IPS-18a (cell line): Measurements from ENCODE around the gene WIZ.

Source experiments
- H3K27ac ChIP-seq: one replicate; pipeline ENCODE4 v1.5.1; 2013; ENCODE audit warnings: low read length
- H3K27me3 ChIP-seq: one replicate; pipeline ENCODE4 v1.6.1; 2013; ENCODE audit warnings: mild to moderate bottlenecking, low read length; ENCODE audit not compliant: control insufficient read depth, insufficient read depth
- H3K36me3 ChIP-seq: one replicate; pipeline ENCODE4 v1.6.1; 2013; ENCODE audit warnings: low read depth, low read length; ENCODE audit not compliant: control insufficient read depth
- H3K4me1 ChIP-seq: one replicate; pipeline ENCODE4 v1.6.1; 2013; ENCODE audit warnings: low read depth, low read length; ENCODE audit not compliant: control insufficient read depth
- H3K4me3 ChIP-seq: one replicate; pipeline ENCODE4 v1.5.1; 2013; ENCODE audit warnings: low read length
- H3K9ac ChIP-seq: one replicate; pipeline ENCODE4 v1.6.1; 2013; ENCODE audit warnings: mild to moderate bottlenecking, low read length, moderate library complexity
- H3K9me3 ChIP-seq: one replicate; pipeline ENCODE4 v1.6.1; 2013; ENCODE audit warnings: low read depth, low read length; ENCODE audit not compliant: control insufficient read depth

Gene WIZ

GRCh38 chr19:15439078-15439799, 10.5 kb downstream of the WIZ start:
- no peaks in the 10 kb centered on the region for H3K9me3 ChIP-seq
- H3K27ac ChIP-seq: no peak overlapping the region
- no peaks in the 10 kb centered on the region for H3K36me3 ChIP-seq
- H3K4me1 ChIP-seq: no peaks in the 10 kb centered on the region
- H3K4me3 ChIP-seq: no peak overlapping the region
- H3K27me3 ChIP-seq: no peaks in the 10 kb centered on the region
- no peak overlapping the region for H3K9ac ChIP-seq

GRCh38 chr19:15438577-15438976, 11.2 kb downstream of the WIZ start:
- H3K4me1 ChIP-seq: peaks cover under 1% of the 10 kb centered on the region
- no peaks in the 10 kb centered on the region for H3K9me3 ChIP-seq
- no peak overlapping the region for H3K27ac ChIP-seq
- H3K4me3 ChIP-seq: no peak overlapping the region
- H3K27me3 ChIP-seq: no peaks in the 10 kb centered on the region
- H3K36me3 ChIP-seq: no peaks in the 10 kb centered on the region
- no peak overlapping the region for H3K9ac ChIP-seq

- no peak overlapping the region for H3K9ac ChIP-seq
- H3K4me1 ChIP-seq: peaks cover 3% of the 10 kb centered on the region
- no peaks in the 10 kb centered on the region for H3K36me3 ChIP-seq
- no peaks in the 10 kb centered on the region for H3K9me3 ChIP-seq
- no peaks in the 10 kb centered on the region for H3K27me3 ChIP-seq
- H3K4me3 ChIP-seq: no peak overlapping the region
- no peak overlapping the region for H3K27ac ChIP-seq
Measured at GRCh38 chr19:15438124-15438496, 11.6 kb downstream of the WIZ start.

- H3K4me1 ChIP-seq: peaks cover 3% of the 10 kb centered on the region
- no peak overlapping the region for H3K9ac ChIP-seq
- no peak overlapping the region for H3K27ac ChIP-seq
- H3K27me3 ChIP-seq: no peaks in the 10 kb centered on the region
- H3K9me3 ChIP-seq: no peaks in the 10 kb centered on the region
- H3K36me3 ChIP-seq: no peaks in the 10 kb centered on the region
- no peak overlapping the region for H3K4me3 ChIP-seq
Measured at GRCh38 chr19:15437355-15438123, 12.2 kb downstream of the WIZ start.

GRCh38 chr19:15436826-15437110, 13.0 kb downstream of the WIZ start:
- Histone ChIP-seq H3K27me3 (no peaks in the 10 kb centered on the region), H3K4me3 (no peak overlapping the region), H3K9me3 (no peaks in the 10 kb centered on the region), H3K27ac (no peak overlapping the region), H3K9ac (no peak overlapping the region), H3K36me3 (no peaks in the 10 kb centered on the region), H3K4me1 (peaks cover 3% of the 10 kb centered on the region)

- Histone ChIP-seq H3K36me3 (no peaks in the 10 kb centered on the region), H3K4me3 (no peak overlapping the region), H3K9me3 (no peaks in the 10 kb centered on the region), H3K4me1 (peaks cover 3% of the 10 kb centered on the region), H3K27me3 (no peaks in the 10 kb centered on the region), H3K27ac (no peak overlapping the region), H3K9ac (no peak overlapping the region)
Measured at GRCh38 chr19:15436012-15436825, 13.5 kb downstream of the WIZ start.

GRCh38 chr19:15433519-15434069, 16.2 kb downstream of the WIZ start:
- Histone ChIP-seq H3K9me3 (no peaks in the 10 kb centered on the region), H3K27me3 (no peaks in the 10 kb centered on the region), H3K4me1 (peaks cover 3% of the 10 kb centered on the region), H3K36me3 (no peaks in the 10 kb centered on the region), H3K4me3 (peak overlapping the region; percentile 82), H3K27ac (no peak overlapping the region), H3K9ac (no peak overlapping the region)

GRCh38 chr19:15432629-15433518, 16.9 kb downstream of the WIZ start:
- Histone ChIP-seq H3K27me3 (no peaks in the 10 kb centered on the region), H3K9me3 (no peaks in the 10 kb centered on the region), H3K4me3 (peak overlapping the region; percentile 82), H3K9ac (no peak overlapping the region), H3K36me3 (no peaks in the 10 kb centered on the region), H3K27ac (no peak overlapping the region), H3K4me1 (peaks cover 3% of the 10 kb centered on the region)

GRCh38 chr19:15432018-15432494, 17.7 kb downstream of the WIZ start:
- peak overlapping the region; percentile 79 for H3K9ac ChIP-seq
- H3K4me1 ChIP-seq: peaks cover 3% of the 10 kb centered on the region
- H3K27ac ChIP-seq: no peak overlapping the region

GRCh38 chr19:15431396-15432017, 18.2 kb downstream of the WIZ start:
- no peaks in the 10 kb centered on the region for H3K9me3 ChIP-seq
- H3K4me3 ChIP-seq: peak overlapping the region; percentile 83
- H3K4me1 ChIP-seq: peaks cover 3% of the 10 kb centered on the region
- peaks cover 9% of the 10 kb centered on the region for H3K36me3 ChIP-seq
- no peaks in the 10 kb centered on the region for H3K27me3 ChIP-seq
- H3K27ac ChIP-seq: no peak overlapping the region
- peak overlapping the region; percentile 79 for H3K9ac ChIP-seq

More at GRCh38 chr19:15432018-15432494, 17.7 kb downstream of the WIZ start:
- peak overlapping the region; percentile 83 for H3K4me3 ChIP-seq
- peaks cover 4% of the 10 kb centered on the region for H3K36me3 ChIP-seq
- H3K27me3 ChIP-seq: no peaks in the 10 kb centered on the region
- no peaks in the 10 kb centered on the region for H3K9me3 ChIP-seq
